K562 (cell line): ENCODE data around the gene PPP1R10. TPM values are rescaled to one million over a fixed set of nuclear protein-coding genes. Genes with fewer than 3 reads are reported as not detected.

ENCODE experiments used
- ATAC-seq: fragments of 200-7000 bp; cut with Tn5 transposase; 3 replicates; pipeline ENCODE4 v1.9.1; 2020; ENCODE audit warnings: moderate library complexity
- BruUV-seq: library from RNA; stranded (reverse); fragments of 400-500 nt; replicated peaks from 2 replicates; lab custom pipeline; 2021; lab: Mats Ljungman, UMichigan
- CTCF ChIA-PET: fragments of 300-600 bp; formaldehyde crosslinking; extraction: SDS; loops from one replicate; lab custom pipeline; 2021; ENCODE audit warnings: low intra/inter-chr PET ratio; lab: Yijun Ruan, JAX
- POLR2A ChIA-PET: fragments of 300-600, 350-650 bp; sonication (Branson Sonifier 250); formaldehyde crosslinking; extraction: SDS; loops from one replicate; lab custom pipeline; 2021; ENCODE audit warnings: antibody characterized with exemption, inconsistent platforms; lab: Yijun Ruan, JAX
- DNase-seq, 4 experiments: peaks; one replicate each; pipeline versions ENCODE4 v3.0.0 to v3.0.0-alpha.2; 2011 to 2018; ENCODE audit warnings: low spot score in 3 of 4, mixed read lengths in 3 of 4; ENCODE audit errors: extremely low read depth in 1 of 4
- FAIRE-seq: peaks from 2 replicates; lab custom pipeline; 2011; peaks lifted over from hg19 to GRCh38; lab: Jason Lieb, UNC
- H2AFZ ChIP-seq: 2 replicates; pipeline ENCODE4 v1.6.0; 2011; ENCODE audit warnings: low read depth, low read length, control low read depth, inconsistent platforms
- H3K27ac ChIP-seq: fragments of 200-600 bp; 3 replicates; pipeline ENCODE4 v1.8.0; 2011; ENCODE audit warnings: low read depth, mild to moderate bottlenecking, control low read depth, inconsistent platforms, low read length, moderate library complexity, mixed read lengths; ENCODE audit errors: extremely low read depth
- H3K27me3 ChIP-seq, 2 experiments: fragments of 300-600 bp in 1 of 2; 2 replicates in 1 of 2; 3 replicates in 1 of 2; pipeline versions ENCODE4 v1.6.0 to v1.8.0; 2011; ENCODE audit warnings: inconsistent platforms in 2 of 2, low read length in 2 of 2, mild to moderate bottlenecking in 1 of 2, mixed read lengths in 1 of 2, moderate library complexity in 1 of 2; ENCODE audit not compliant: control insufficient read depth in 2 of 2, insufficient read depth in 2 of 2
- H3K36me3 ChIP-seq: fragments of 300-600 bp; 3 replicates; pipeline ENCODE4 v1.8.0; 2011; ENCODE audit warnings: mild to moderate bottlenecking, low read length, inconsistent platforms; ENCODE audit not compliant: control insufficient read depth, insufficient read depth
- H3K4me1 ChIP-seq, 2 experiments: fragments of 200-600 bp in 1 of 2; replicated peaks in 1 of 2; 2 replicates in 1 of 2; 3 replicates in 1 of 2; pipeline versions ENCODE4 v1.5.1 to v1.8.0; 2011; ENCODE audit warnings: inconsistent platforms in 2 of 2, low read length in 2 of 2, mild to moderate bottlenecking in 1 of 2, mixed read lengths in 1 of 2, moderate library complexity in 1 of 2; ENCODE audit not compliant: control insufficient read depth in 2 of 2, insufficient read depth in 2 of 2
- H3K4me2 ChIP-seq: 2 replicates; pipeline ENCODE4 v1.6.1; 2011; ENCODE audit warnings: low read length, control low read depth, inconsistent platforms, mixed read lengths; ENCODE audit not compliant: insufficient read depth
- H3K4me3 ChIP-seq: fragments of 200-600 bp; sonication (generic), shearing (Covaris generic); 2 replicates; pipeline ENCODE4 v1.5.1; 2016; ENCODE audit warnings: control low read depth, inconsistent platforms
- H3K79me2 ChIP-seq: fragments of 200-600 bp; 3 replicates; pipeline ENCODE4 v1.8.0; 2011; ENCODE audit warnings: low read length, inconsistent platforms; ENCODE audit not compliant: control insufficient read depth, insufficient read depth
- H3K9ac ChIP-seq, 2 experiments: 2 replicates each; pipeline versions ENCODE4 v1.6.0 to v1.6.1; 2011; ENCODE audit warnings: low read depth in 2 of 2, low read length in 2 of 2, control low read depth in 1 of 2, inconsistent platforms in 1 of 2, mild to moderate bottlenecking in 1 of 2, mixed read lengths in 1 of 2; ENCODE audit not compliant: insufficient read depth in 1 of 2
- H3K9me1 ChIP-seq: one replicate; pipeline ENCODE4 v1.6.0; 2011; ENCODE audit warnings: inconsistent platforms, mild to moderate bottlenecking, low read length, moderate library complexity; ENCODE audit not compliant: control insufficient read depth, insufficient read depth
- H3K9me3 ChIP-seq: replicated peaks from 2 replicates; pipeline ENCODE4 v1.5.1; 2011; ENCODE audit warnings: low read depth, low read length, inconsistent platforms; ENCODE audit not compliant: control insufficient read depth, insufficient read depth
- H4K20me1 ChIP-seq: replicated peaks from 2 replicates; pipeline ENCODE4 v1.6.1; 2011; ENCODE audit warnings: low read length, inconsistent platforms, mixed read lengths; ENCODE audit not compliant: control insufficient read depth, insufficient read depth
- C11orf30 ChIP-seq: fragments of 450-650 bp; IDR thresholded peaks from 2 replicates; pipeline ENCODE4 v1.6.1; 2016; ENCODE audit warnings: low read depth, mild to moderate bottlenecking
- MAFF ChIP-seq: IDR thresholded peaks from 2 replicates; pipeline ENCODE4 v1.6.1; 2012; ENCODE audit warnings: low read length, improper control_type of control experiment
- MAFG ChIP-seq: fragments of 450-650 bp; conservative IDR thresholded peaks from 2 replicates; pipeline ENCODE4 v1.6.1; 2016; ENCODE audit warnings: missing genetic modification characterization, missing compliant biosample characterization
- STAT5A ChIP-seq: IDR thresholded peaks from 2 replicates; pipeline ENCODE4 v1.6.1; 2012; ENCODE audit warnings: low read length, inconsistent platforms, borderline replicate concordance
- ZNF316 ChIP-seq: fragments of 450-650 bp; IDR thresholded peaks from 2 replicates; pipeline ENCODE4 v1.6.1; 2016
- WGBS: fragments of 100-300 bp; shearing (Covaris generic); methylation state at CpG from one replicate; pipeline ENCODE4 v1.1.6; 2016; ENCODE audit warnings: low coverage, mixed read lengths; ENCODE audit not compliant: insufficient coverage; ENCODE audit errors: missing lambda C conversion rate; 5-methylcytosine and 5-hydroxymethylcytosine counted together
- in situ Hi-C: fragments of 300-500 bp; cut with MboI; formaldehyde crosslinking; loops from 4 replicates; pipeline ENCODE4 v1.15.0; 2018; ENCODE audit warnings: inconsistent platforms, mixed read lengths
- intact Hi-C: fragments of 100-400 bp; cut with micrococcal nuclease; formaldehyde crosslinking; loops from 2 replicates; pipeline ENCODE4 v1.14.2; 2022
- polyA plus RNA-seq, 8 experiments: library from polyadenylated mRNA; depleted of rRNA in 4 of 8; stranded (reverse) in 5 of 8; unstranded in 3 of 8; fragments of >200 nt; fragmentation: Nextera tagmentation in 2 of 8; fragmentation: Illumina TruSeq in 1 of 8; extraction: Ambion mirVana in 2 of 8; extraction: Trizol in 1 of 8; gene quantifications; 2 replicates each; pipeline versions ENCODE4 v1.2.1 to v1.2.3, GENCODE V29; 2011 to 2014; ENCODE audit warnings: inconsistent platforms in 1 of 8, missing spikeins in 1 of 8
- total RNA-seq, 7 experiments: library from RNA; depleted of rRNA in 6 of 7; stranded (reverse); fragments of >200 nt in 6 of 7; fragmentation: Illumina TruSeq in 2 of 7; extraction: Trizol in 2 of 7; gene quantifications; 2 replicates each; pipeline versions ENCODE4 v1.2.1 to v1.2.3, GENCODE V29; 2011 to 2021; ENCODE audit warnings: low replicate concordance in 1 of 7
- TF ChIP-seq, protein P1 (sequence below): fragments of 450-650 bp; formaldehyde crosslinking; IDR thresholded peaks from 2 replicates; pipeline ENCODE4 v1.4.0; 2020; ENCODE audit warnings: mild to moderate bottlenecking, moderate library complexity
- TF ChIP-seq, protein P2 (sequence below): sonication (generic); IDR thresholded peaks from 2 replicates; pipeline ENCODE4 v1.6.1; 2016
- TF ChIP-seq, protein P3 (sequence below): sonication (generic); formaldehyde crosslinking; IDR thresholded peaks from 2 replicates; pipeline ENCODE4 v1.9.0; 2022; ENCODE audit warnings: mild to moderate bottlenecking, missing genetic modification reagents

PPP1R10 gene
- total and polyA plus RNA-seq, 9 of the 15 experiments (the other 6 are each of a cell fraction or from before 2014, with no cell fraction given) = 14.1 to 65.5 (median 32.6) TPM

DNA sequence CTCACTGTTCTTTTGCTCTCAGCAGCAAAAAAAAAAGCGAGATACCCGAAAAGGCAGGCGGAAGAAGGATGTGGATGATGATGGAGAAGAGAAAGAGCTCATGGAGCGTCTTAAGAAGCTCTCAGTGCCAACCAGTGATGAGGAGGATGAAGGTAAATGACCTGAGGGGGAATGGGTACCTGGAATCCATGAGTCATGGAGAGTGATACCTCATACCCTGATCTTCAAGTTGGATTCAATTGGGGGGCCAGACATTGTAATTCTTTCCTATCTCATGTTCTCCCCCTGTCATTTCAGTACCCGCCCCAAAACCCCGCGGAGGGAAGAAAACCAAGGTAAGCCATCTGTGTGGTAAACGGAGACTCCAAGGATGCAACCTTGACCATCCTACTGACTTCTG lies 39.0 kb downstream of the PPP1R10 start (continued):
- TF ChIP-seq, protein P1, sequence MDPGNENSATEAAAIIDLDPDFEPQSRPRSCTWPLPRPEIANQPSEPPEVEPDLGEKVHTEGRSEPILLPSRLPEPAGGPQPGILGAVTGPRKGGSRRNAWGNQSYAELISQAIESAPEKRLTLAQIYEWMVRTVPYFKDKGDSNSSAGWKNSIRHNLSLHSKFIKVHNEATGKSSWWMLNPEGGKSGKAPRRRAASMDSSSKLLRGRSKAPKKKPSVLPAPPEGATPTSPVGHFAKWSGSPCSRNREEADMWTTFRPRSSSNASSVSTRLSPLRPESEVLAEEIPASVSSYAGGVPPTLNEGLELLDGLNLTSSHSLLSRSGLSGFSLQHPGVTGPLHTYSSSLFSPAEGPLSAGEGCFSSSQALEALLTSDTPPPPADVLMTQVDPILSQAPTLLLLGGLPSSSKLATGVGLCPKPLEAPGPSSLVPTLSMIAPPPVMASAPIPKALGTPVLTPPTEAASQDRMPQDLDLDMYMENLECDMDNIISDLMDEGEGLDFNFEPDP = no peak

DNA sequence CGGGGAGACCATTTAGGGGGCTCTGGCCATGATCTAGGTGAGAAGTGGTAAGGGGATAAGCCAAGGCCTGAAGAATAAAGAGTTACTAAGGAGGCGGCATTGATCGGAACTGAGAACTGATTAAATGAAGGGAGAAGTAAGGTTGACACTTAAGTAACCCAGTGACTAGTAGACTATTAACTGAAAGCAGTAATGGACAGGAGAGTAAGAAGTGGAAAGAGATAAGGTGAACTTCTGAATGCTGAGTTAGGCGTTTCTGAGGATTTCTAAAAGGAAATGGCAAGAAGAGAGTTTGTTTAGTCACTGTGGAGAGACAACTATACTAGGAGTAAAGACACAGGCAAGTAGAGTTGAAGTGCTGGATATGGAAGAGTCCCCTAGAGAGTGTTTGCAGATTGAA lies 43.9 kb downstream of the PPP1R10 start:
- peak overlapping the region; percentile 35; the same call in 2 of the 3 replicates for H3K27ac ChIP-seq
- H3K9ac ChIP-seq = peak overlapping the region; percentile 84 to 93; a peak in 3 of 4 replicates
- H3K4me2 ChIP-seq = peak overlapping the region; percentile 90
- no peak for DNase-seq
- in situ Hi-C loops = no loop called here
- POLR2A ChIA-PET = interaction anchor here (0.8 to 1.6 kb wide), 7 partner anchors 11 to 42 kb away, joined by 3 to 14 read pairs (median 5); no protein-coding TSS in a partner anchor
- BruUV-seq = no TSS peak
- ATAC-seq = no peak
- WGBS = 67% methylated on average over 4 of the region's 4 CpGs
- peaks cover 12% of the 10 kb centered on the region; the same call in 1 of the 2 replicates for H4K20me1 ChIP-seq
- H3K36me3 ChIP-seq = peaks cover 64% of the 10 kb centered on the region
- TF ChIP-seq MAFG (tag) = peak; percentile 45
- TF ChIP-seq MAFF = 0 out of 2 replicates have a peak, but pooled peaks have one; percentile 2
- TF ChIP-seq, protein P2, sequence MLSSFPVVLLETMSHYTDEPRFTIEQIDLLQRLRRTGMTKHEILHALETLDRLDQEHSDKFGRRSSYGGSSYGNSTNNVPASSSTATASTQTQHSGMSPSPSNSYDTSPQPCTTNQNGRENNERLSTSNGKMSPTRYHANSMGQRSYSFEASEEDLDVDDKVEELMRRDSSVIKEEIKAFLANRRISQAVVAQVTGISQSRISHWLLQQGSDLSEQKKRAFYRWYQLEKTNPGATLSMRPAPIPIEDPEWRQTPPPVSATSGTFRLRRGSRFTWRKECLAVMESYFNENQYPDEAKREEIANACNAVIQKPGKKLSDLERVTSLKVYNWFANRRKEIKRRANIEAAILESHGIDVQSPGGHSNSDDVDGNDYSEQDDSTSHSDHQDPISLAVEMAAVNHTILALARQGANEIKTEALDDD = peak; percentile 83
- peak; percentile 81 for TF ChIP-seq ZNF316
- TF ChIP-seq, protein P3, sequence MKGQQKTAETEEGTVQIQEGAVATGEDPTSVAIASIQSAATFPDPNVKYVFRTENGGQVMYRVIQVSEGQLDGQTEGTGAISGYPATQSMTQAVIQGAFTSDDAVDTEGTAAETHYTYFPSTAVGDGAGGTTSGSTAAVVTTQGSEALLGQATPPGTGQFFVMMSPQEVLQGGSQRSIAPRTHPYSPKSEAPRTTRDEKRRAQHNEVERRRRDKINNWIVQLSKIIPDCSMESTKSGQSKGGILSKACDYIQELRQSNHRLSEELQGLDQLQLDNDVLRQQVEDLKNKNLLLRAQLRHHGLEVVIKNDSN (CRISPR knock-in tag) = no peak
- peak; percentile 62; the same call in 1 of the 2 replicates for TF ChIP-seq C11orf30
- TF ChIP-seq STAT5A = no peak
- TF ChIP-seq, all 486 proteins: peak for 5
- FAIRE-seq = no peak
- Histone ChIP-seq H3K9me3 (no peaks in the 10 kb centered on the region), H3K27me3 (no peaks in the 10 kb centered on the region), H3K79me2 (peaks cover 79% of the 10 kb centered on the region), H3K9me1 (peaks cover 10% of the 10 kb centered on the region), H2AFZ (no peak overlapping the region), H3K4me3 (peak overlapping the region; percentile 67; the same call in 1 of the 2 replicates), H3K4me1 (peaks cover 22 to 33% of the 10 kb centered on the region in 2 experiments; a peak in 4 of 5 replicates)
- CTCF ChIA-PET = no interaction called here
- intact Hi-C loops = no loop called here
